GM19455 (cell line): ENCODE results near the gene BAHCC1.

Experiments
- ATAC-seq: cut with Tn5 transposase; IDR thresholded peaks from one replicate; pipeline ENCODE4 v1.9.1; 2021; ENCODE audit not compliant: unreplicated experiment

BAHCC1 gene

DNA sequence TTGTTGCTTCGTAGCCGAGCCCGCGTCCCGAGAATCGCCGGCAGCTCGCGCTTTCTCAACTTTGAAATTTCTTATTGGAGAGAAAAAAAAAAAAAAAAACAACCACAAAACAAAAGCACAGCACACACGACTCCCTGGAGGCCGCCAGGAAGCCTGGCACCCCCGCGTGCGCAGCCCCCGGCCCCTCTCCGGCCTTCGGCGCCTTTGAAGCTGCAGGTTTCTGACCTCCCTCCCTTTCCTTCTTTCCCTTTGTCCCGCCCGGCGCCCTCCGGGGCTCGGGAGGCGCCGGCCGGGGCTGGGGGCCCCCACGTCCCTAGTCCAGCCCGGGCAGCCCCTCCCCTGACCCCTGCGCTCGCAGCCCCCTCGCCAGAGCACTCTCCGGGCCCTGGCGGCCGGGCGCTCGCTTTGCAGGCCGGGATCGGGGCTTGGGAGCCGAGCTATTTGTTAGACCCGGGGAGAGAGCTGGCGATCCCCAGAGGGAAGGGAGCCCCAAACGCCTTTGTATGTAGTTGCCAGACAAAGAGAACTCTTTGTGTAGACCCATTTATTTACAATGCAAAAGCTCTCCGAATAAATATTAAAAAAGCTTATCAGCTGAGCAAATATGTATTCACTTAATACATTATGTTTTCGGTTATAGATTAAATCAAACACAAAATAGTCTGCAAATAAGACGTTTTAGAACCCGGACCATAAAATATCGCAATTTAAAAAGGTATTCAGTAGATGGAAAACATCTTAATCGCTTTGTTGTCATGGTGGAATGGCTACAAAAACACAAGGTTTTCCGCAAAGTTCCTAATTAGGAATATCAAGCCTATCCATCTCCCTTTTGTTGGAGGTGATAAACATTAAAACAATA, 2.3 kb downstream of the BAHCC1 start:
- no peak for ATAC-seq

DNA sequence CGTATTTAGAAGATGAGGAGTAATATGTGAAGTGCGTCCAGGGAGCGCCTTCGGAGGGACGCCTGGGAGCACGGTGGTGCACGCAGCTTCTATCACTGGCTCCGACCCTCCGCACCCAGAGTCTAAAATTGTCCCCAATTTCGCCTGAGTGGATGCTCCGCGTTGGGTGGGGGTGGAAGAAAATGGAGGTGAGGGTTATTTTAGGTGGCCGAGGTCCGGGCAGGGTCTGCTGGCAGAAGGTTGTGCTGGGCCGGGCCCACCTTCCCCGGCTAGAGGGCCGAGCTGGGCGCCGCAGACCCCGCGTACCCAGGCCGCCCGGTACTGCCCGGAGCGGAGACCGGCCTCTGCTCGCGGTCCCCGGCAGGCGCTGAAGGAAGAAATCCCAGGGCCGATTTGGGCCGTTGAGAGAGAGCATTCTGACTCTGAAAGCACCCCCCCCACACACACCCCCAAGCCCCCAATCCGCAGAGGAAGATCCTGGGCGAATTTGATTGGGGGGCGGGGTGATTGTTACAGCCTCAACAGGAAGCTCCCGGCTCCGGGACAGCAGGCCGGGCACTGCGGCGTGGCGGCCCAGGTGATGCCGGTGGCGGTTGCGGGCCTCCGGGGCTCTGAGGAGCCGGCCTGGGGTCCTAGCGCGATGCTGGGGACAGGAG, 3.0 kb downstream of the BAHCC1 start:
- no peak for ATAC-seq

DNA sequence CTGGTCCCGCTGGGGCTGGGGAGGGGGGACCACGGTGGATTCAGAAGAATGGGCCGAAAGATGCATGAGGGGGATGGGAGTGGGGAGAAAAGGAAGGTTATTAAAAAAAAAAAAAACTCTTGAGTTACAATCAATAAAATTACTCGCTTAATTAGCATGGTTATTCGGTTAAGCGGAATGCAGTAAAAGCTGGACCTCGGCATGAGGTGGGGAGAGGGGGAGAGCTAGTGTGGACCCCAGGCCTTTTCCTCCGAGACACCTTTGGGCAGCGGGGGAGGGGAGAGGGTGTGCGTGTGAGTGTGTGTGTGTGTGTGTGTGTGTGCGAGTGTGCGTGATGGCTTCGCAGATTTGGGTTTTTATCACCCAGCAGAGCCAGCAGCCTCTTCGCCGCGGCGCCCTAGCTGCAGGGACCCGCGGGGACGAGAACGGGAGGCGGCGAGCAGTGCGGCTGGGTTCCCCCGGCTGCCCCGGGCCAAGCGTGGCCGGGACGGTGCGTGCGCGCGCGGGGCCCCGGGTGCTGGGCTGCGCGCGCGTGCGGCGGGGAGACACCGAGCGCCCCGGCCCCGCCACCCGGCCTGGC, 3.7 kb downstream of the BAHCC1 start:
- ATAC-seq: no peak

DNA sequence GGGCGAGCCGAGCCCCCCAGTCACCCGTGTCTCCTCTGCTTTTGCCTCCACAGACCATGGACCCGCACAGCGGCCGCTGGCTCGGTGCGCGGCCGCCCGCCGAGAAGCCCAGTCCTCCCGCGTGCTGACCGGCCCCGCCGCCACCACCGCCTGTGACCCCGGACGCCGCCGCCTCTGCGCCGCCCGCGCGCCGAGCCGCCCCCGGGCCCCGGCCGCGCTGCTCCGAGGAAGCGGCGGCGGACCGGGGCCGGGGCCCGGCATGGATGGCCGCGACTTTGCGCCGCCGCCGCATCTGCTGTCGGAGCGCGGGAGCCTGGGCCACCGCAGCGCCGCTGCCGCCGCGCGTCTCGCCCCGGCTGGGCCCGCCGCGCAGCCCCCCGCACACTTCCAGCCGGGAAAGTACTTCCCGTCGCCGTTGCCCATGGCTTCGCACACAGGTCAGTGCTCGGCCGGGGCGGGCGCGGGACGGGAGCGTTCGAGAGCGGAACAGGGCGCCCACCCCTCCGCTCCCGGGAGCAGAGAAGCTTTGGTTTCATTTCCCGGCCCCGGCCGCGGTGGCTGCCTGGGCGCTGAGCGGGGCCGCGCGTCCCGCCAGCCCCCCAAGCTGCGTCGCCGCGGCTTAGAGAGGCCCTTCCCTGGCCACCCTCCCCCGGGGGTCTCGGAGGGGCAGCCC, 4.4 kb downstream of the BAHCC1 start:
- ATAC-seq: no peak

DNA sequence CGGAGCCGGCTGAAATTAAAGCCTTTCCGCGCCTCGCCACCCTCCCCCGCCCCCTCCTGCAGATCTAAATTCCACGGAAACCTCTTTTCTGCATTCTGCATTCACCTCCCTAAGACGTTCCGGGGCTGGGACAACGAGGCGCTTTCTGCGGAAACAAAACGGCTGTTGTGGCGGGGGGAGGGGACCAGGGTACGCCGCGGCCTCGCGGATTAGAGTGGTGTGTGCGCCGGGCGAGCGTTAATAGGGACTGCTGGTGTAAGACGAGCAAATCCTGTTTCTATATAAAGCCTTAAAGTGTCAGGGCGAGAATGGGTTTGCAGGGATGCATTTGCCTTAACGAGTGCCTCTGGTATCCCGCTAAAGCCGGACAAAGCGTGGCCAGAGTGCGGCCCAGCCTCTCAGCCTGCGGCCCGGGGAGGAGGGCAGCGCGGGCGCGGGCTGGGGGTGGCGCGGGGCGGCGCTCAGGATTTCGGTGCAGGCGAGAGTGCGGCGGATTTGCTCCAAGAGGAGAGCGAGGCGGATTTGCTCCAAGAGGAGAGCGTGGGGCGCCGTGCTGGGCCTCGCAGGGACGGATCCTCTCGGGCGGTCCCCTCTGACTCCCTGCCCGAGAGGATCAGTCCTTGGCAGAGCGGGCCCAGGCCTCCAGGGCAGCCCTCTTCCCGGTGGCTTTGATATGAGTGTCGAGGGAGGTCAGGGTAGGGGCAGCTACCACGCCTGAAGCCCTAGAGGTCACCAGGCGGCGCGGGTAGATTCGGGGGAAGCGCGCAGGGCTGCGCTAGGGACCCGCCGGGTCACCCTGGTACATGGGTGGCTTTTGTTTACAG, 5.1 kb downstream of the BAHCC1 start:
- ATAC-seq: no peak

DNA sequence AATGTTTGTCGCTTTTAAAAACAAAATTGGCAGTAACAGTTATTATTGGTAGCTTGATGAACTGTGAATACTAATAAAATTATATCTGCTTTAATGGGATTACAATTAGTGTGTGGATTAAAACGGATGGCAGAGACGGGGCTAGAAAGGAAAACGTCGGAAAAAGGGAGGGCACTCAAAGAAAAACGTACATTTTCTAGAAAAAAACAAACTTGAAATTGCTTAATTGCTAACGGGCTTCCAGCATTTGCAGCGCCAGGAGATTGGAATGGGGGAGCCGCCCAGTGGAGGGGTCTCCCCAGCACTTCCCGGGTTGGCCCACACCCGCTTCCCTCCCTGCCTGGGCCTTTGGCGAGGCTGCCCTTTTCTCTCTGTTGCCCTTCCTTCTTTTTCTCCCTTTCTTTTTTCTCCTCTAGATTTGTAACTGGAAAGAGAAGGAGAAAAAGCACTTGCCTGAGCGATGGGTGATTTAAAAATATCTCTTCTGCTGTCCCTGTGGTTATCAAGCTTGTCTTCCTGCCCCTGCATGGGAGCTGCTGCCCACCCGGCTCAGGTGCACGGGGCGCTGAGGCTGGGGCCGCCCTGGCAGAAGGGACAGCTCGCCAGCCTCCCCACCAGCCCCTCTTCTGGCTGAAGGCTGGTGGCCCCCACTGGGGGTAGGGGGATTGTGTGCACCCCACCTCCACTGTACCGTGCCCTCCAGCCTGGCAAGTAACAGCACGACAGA, 5.9 kb downstream of the BAHCC1 start:
- ATAC-seq: no peak

DNA sequence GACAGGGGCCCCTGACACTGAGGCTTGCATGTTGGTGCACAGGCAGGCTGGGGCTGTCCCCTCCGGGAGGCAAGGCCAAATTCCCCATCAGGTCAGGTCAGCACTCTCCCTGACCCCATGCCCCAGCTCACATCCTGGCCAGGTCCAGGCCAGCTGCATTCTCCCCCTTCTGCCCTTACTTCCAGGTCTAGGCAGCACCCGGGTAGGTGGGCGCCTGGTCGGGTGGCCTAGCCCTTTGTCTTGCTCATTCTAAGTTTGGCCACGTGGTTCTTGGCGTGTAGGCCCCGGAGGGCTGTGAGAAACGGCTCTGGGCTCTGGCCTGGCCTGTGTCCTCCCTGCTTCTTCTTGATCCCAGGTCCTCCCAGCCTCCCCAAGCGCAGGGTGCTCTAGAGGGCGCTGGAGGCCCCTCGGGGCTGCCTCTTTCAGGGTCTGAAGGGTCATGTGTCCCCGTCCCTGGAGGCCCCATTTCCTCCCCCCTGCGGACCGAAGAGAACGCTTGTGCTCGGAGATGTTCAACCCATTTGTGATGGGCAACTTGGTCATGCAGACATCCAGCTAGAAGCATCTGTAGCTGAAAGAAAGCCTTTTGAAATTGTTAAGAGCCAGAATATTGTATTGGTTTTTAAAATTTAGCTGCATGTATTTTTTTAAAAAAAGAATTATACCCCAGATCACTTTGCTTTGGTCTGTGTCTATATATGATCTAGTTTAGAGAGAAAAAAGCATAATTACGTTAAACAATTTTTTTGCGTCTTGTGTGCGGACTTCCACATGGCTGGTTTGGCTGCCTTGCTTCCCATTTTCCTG, 6.7 kb downstream of the BAHCC1 start:
- ATAC-seq: no peak

DNA sequence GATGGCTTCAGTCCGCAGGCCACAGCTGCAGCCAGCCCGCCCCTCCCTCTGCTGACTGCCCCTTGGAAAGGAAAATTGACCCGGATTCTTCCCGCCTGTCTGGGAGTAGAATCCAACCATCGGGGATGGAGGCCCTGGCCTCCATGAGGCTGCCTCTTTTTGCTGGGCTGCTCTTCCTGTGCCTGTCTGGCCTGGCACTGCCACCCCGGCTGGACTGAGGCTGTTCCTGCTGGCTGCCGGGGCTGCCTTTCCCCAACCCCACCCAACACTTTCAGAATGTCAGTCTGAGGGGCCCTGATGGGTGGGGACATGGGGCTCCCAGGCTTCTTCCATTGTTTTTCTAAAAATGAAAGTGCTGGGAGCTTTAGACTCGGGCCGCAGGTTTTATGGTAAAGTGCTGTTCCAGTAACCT, 7.3 kb downstream of the BAHCC1 start:
- no peak for ATAC-seq

DNA sequence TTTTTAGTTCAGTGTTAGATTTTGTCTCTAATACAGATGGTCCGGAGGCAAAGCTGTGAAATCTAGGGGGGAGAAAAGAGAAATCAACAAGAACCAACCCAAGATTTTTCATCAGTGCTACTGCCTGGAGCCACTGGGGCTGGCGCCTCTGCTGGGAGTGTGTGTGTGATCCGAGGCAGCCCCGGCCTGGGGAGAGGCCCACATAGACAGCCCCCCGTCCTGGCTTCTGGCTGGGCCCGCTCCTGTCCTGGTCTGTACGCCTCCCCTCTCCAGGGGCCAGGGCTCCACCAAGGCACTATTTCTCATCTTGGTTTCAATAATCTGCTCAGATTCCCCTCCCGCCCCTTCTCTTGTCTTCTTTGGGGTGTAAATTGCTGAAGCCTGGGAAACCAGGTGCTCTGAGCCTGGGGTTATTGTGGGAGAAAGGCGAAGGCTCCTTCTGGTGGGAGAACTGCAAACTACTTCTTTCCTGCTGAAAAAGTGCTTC, 7.8 kb downstream of the BAHCC1 start:
- ATAC-seq: no peak

DNA sequence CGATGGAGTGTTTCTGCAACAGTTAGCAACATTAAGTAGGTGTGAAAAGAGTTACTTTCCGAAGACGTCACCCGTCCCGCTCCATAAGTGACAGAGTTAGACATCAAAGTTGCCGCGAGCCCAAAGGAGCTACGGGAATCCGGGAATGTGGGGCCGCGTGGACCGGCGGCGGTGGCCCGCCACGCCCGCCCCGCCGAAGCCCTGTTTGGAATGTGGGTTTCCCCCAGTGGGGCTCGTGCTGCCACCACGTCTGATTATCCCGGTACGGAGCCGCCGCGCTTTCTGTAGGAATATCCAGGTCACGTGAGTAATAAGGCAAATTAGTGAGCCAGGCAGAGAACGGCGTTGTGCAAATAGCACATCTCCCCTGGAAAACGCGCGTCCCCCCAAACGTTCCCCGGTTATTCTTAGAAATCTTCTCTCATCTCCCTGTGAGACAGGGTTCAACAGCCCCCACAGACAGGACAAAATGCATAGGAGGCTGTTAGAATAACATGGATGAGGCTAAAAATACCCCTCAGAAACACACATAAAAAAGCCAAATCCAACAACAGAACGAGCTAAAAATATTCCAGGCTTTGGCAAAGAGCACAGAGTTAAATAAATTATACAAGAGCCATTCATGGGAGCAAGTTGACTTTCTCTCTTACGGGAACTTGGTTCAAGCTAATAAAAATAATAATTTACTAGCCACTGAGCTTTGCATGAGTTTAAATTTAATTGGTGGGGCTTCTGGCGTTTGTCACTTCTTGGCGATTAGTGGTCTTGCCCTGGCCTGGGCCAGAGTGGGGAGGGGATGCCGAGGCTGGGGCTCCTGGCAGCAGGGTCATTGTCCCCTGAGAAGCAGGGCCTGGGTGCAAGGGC, 8.6 kb downstream of the BAHCC1 start:
- no peak for ATAC-seq

DNA sequence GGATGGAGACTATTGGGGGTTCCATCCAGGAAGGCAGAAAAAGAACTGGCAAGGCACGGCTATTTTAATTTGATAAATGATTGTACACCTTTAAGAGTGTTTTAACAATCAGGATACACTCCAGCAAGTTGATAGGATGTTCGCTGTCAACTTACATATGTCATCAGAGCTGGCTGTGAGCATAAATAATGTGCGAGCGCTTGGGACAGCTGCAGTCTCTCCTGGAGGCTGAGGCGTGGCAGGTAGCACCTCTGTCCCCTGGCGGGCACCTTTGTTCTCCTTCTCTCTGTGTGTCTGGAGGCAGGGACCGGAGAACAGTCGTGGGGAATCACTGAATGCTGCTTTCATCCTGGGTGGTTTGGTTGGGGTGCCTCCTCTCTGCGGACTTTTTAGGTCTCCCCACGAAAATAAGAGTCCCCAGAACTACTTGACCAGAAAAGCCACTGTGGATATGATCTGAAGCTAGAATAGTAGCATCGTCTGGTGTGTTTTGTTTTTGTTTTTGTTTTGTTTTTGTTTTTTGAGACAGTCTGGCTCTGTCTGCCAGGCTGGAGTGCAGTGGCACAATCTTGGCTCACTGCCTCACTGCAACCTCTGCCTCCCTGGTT, 9.4 kb downstream of the BAHCC1 start:
- no peak for ATAC-seq

DNA sequence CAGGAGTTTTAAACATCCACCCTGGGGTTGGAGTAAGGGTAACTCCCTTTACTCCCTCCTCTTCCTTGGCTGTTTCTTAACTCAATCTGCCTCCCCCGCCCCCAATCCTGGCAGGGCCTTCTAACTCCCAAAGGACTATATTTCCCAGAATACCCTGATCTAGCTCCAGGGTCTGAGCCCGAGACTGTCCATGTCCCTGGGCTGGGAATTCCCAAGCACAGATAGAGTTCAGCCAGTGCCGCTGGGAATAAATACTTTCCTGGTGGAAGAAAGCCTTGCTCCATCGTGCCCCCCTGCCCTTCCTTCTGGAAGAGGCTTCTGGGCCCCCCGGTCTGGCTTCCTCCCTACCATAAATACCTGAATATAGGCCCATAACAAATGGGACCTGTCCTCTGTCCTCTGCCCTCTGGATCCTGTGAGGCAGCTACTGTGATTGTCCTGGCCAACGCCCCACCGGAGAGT, 10.2 kb downstream of the BAHCC1 start:
- ATAC-seq: no peak

DNA sequence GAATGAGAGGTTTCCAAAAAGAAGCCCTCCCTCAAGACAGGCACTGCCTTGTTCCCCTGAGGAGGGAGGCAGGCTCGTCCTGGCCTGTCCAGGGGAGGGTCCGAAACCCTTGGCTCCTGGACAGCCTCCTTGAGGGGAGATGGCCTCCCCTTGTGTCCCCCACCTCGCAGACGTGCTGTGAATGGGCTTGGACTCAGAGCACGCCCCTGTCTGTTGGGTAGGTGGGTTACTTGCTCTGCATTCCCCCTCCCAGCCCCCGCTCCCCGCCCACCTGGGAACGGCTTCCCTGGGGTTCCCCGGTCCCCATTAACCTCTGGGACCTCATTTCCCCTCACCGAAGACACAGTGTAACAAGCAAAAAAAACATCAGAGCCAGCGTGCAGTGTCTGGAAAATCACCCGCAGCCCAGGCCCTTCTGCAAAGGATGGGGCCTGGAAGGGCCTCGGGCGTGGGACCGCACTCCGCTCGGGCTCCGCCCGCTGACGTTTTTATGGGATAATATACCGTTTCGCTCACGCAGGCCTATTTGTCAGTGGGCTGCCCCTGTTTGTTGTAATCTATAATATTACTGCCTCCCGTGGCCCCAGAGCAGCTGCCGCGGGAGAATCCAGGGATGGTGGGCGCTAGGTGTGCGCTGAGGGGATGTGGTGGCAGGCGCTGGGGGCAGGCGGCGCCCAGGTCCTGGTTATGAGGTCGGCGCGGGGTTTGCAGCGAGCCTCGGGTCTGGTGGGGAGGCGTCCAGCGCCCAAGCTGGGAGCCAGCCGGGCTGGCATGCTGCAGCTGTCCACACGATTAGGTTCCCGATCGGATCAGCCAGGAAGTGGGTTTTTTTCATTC, 11.1 kb downstream of the BAHCC1 start:
- no peak for ATAC-seq

DNA sequence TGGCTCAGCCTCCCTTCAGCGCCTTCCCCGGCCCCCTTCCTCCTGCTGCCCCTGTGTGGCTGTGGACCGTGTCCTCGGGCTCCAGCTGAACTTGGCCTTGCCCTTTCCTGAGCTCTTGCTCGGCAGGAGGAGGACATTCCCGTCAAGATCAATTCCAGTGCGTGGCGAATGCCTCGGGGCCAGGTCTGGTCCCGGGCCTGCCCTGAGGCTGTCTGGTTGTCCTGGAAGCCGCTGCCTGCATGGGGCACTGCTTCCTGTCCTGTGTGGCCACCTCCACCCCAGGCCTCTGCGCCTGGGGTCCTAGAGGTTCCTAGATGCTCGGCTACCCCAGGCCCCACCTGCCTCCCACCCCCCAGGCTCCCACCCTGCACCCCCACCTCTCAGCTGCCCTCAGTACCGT, 12.8 kb downstream of the BAHCC1 start:
- ATAC-seq: no peak

DNA sequence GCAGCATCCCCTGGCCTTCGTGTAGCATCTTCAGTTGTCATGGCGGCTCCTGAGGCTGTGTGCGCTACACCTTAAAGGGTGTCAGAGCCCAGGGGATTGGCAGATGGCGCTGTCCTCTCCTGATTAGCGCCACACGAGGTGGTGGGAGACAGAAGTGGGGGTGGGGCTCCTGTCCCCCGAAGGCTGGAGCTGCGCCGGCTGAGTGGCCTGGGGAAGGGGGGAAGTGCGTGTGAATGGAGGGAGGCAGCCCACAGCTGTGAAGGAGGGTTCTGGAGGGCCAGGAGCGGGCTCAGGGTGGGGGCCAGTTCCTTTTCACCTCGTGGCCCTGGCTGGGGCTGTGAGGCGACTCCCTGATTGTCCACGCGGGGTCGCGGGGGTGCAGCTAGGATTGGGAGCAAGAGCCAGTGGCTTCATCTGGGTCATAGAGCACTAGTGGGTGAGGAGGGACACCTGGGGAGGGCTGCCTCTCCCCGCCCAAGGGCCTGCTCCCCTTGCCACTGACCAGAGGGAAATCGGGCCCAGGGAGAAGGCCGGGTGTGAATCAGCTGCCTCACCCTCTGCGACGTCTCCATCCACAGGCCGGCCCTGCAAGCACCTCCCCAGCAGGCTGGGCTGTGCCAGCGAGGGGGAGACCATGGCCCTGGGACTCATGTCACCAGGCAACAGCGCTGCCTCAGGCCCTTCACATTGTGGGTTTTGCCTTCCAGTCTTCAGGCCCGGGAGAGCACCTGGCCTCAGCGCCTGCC, 14.1 kb downstream of the BAHCC1 start:
- ATAC-seq: no peak

DNA sequence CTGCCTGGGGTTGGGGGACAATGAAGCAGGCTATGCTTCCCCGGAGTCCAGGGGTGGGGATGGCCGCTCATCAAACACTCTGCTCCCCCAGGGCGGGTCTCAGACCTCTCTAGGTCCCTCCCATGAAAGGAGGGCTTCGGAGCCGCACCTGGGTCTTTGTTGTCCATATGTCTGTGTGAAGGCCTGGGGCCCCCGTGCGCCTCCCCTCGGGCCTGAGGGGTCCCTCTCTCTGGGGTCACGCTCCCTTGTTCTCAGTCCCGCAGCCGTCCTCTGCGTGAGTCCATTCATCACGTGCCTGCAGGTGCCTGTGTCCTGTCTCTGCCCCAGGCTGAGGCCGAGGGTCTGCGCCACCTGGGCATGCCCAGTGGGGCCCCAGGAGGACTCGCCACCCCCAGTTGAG, 15.6 kb downstream of the BAHCC1 start:
- ATAC-seq: no peak
